H1 (cell line): ENCODE data around the gene CHRM4. TPM values are rescaled to one million over a fixed set of nuclear protein-coding genes. Genes with fewer than 3 reads are reported as not detected.

Experiments
- CTCF ChIA-PET: fragments of 300-600 bp; sonication (Branson Sonifier 250); formaldehyde crosslinking; loops from one replicate; lab custom pipeline; 2021; ENCODE audit not compliant: partially characterized antibody; lab: Charles Lee
- POLR2A ChIA-PET: fragments of 300-600 bp; sonication (Branson Sonifier 250); formaldehyde crosslinking; loops from one replicate; lab custom pipeline; 2021; ENCODE audit warnings: inconsistent platforms; ENCODE audit not compliant: partially characterized antibody; lab: Charles Lee
- DNase-seq, 2 experiments: peaks; one replicate each; pipeline versions ENCODE4 v3.0.0 to v3.0.0-alpha.2; 2010 to 2022; ENCODE audit warnings: low spot score in 2 of 2, low read depth in 1 of 2, mixed read lengths in 1 of 2
- FAIRE-seq: peaks from 2 replicates; lab custom pipeline; 2011; peaks lifted over from hg19 to GRCh38; lab: Jason Lieb, UNC
- H2AFZ ChIP-seq: 2 replicates; pipeline ENCODE4 v1.8.1; 2012; ENCODE audit warnings: low read length, inconsistent platforms
- H2AK5ac ChIP-seq: 2 replicates; pipeline ENCODE4 v1.6.1; 2013; ENCODE audit warnings: low read depth, low read length
- H2BK120ac ChIP-seq: replicated peaks from 2 replicates; pipeline ENCODE3; 2013; ENCODE audit warnings: low read depth, low read length, inconsistent platforms
- H2BK12ac ChIP-seq: 2 replicates; pipeline ENCODE4 v1.6.1; 2013; ENCODE audit warnings: low read depth, low read length
- H2BK15ac ChIP-seq: 2 replicates; pipeline ENCODE4 v1.6.1; 2013; ENCODE audit warnings: low read length
- H2BK20ac ChIP-seq: 2 replicates; pipeline ENCODE4 v1.6.1; 2013; ENCODE audit warnings: low read length
- H2BK5ac ChIP-seq: 2 replicates; pipeline ENCODE4 v1.6.1; 2013; ENCODE audit warnings: low read depth, low read length
- H3K14ac ChIP-seq: 2 replicates; pipeline ENCODE4 v1.6.1; 2013; ENCODE audit warnings: inconsistent platforms; ENCODE audit not compliant: insufficient read length
- H3K18ac ChIP-seq: 2 replicates; pipeline ENCODE4 v1.6.1; 2013; ENCODE audit warnings: low read length; ENCODE audit errors: extremely low read depth
- H3K23ac ChIP-seq: 2 replicates; pipeline ENCODE4 v1.6.1; 2013; ENCODE audit warnings: inconsistent platforms; ENCODE audit not compliant: insufficient read length
- H3K23me2 ChIP-seq: 2 replicates; pipeline ENCODE4 v1.6.1; 2013; ENCODE audit warnings: low read depth, low read length
- H3K27ac ChIP-seq: 2 replicates; pipeline ENCODE4 v1.6.1; 2011; ENCODE audit warnings: low read depth, low read length, inconsistent platforms
- H3K27me3 ChIP-seq, 4 experiments: replicated peaks in 1 of 4; 1 replicate in 1 of 4; 2 replicates in 3 of 4; pipeline versions ENCODE4 v1.6.1 to v1.8.1; 2011 to 2013; ENCODE audit warnings: low read length in 3 of 4, mild to moderate bottlenecking in 3 of 4, inconsistent platforms in 2 of 4, mixed read lengths in 2 of 4, moderate library complexity in 1 of 4; ENCODE audit not compliant: control insufficient read depth in 3 of 4, insufficient read depth in 3 of 4; ENCODE audit errors: extremely low read depth in 1 of 4
- H3K36me3 ChIP-seq, 4 experiments: 2 replicates each; pipeline versions ENCODE4 v1.6.1 to v1.8.1; 2011 to 2013; ENCODE audit warnings: mild to moderate bottlenecking in 4 of 4, low read length in 3 of 4, moderate library complexity in 2 of 4, control low read depth in 1 of 4, inconsistent platforms in 1 of 4; ENCODE audit not compliant: insufficient read depth in 4 of 4, control insufficient read depth in 2 of 4
- H3K4ac ChIP-seq: replicated peaks from 2 replicates; pipeline ENCODE3; 2013; ENCODE audit warnings: low read length, low read depth, mixed read lengths, inconsistent platforms; ENCODE audit not compliant: insufficient read length
- H3K4me1 ChIP-seq, 4 experiments: replicated peaks in 1 of 4; 1 replicate in 1 of 4; 2 replicates in 3 of 4; pipeline versions ENCODE4 v1.6.1 to v1.8.1; 2011 to 2013; ENCODE audit warnings: low read length in 3 of 4, inconsistent platforms in 2 of 4, mixed read lengths in 1 of 4; ENCODE audit not compliant: insufficient read depth in 4 of 4, control insufficient read depth in 3 of 4
- H3K4me2 ChIP-seq, 2 experiments: 2 replicates each; pipeline versions ENCODE4 v1.6.1 to v1.8.1; 2011 to 2013; ENCODE audit warnings: low read depth in 2 of 2, low read length in 2 of 2, control low read depth in 1 of 2, inconsistent platforms in 1 of 2, mild to moderate bottlenecking in 1 of 2; ENCODE audit not compliant: insufficient read depth in 1 of 2
- H3K4me3 ChIP-seq, 4 experiments: fragments of 200-600, 300-600 bp in 1 of 4; sonication (generic), shearing (Covaris generic), sonication (Bioruptor Twin) in 1 of 4; 2 replicates each; pipeline versions ENCODE4 v1.5.1 to v1.8.1; 2011 to 2016; ENCODE audit warnings: low read length in 4 of 4, low read depth in 3 of 4, control low read depth in 2 of 4, inconsistent platforms in 2 of 4, mild to moderate bottlenecking in 2 of 4, mixed read lengths in 1 of 4, moderate library complexity in 1 of 4; ENCODE audit not compliant: insufficient read depth in 2 of 4; ENCODE audit errors: extremely low read depth in 1 of 4
- H3K56ac ChIP-seq: replicated peaks from 2 replicates; pipeline ENCODE3; 2013; ENCODE audit warnings: low read depth, mild to moderate bottlenecking, mixed read lengths, low read length, inconsistent platforms; ENCODE audit not compliant: insufficient read length
- H3K79me1 ChIP-seq: 2 replicates; pipeline ENCODE4 v1.6.1; 2013; ENCODE audit warnings: low read depth, low read length, control low read depth
- H3K79me2 ChIP-seq, 2 experiments: 2 replicates each; pipeline versions ENCODE4 v1.6.1 to v1.8.1; 2012 to 2013; ENCODE audit warnings: low read length in 2 of 2, mild to moderate bottlenecking in 2 of 2, inconsistent platforms in 1 of 2; ENCODE audit not compliant: insufficient read depth in 2 of 2, control insufficient read depth in 1 of 2
- H3K9ac ChIP-seq, 4 experiments: replicated peaks in 1 of 4; 1 replicate in 1 of 4; 2 replicates in 3 of 4; pipeline versions ENCODE4 v1.6.1 to v1.8.1; 2011 to 2013; ENCODE audit warnings: low read depth in 3 of 4, low read length in 3 of 4, control low read depth in 2 of 4, mild to moderate bottlenecking in 2 of 4, moderate library complexity in 2 of 4, inconsistent platforms in 1 of 4; ENCODE audit errors: extremely low read depth in 1 of 4
- H3K9me3 ChIP-seq, 2 experiments: 2 replicates each; pipeline versions ENCODE4 v1.6.1 to v1.8.1; 2012 to 2013; ENCODE audit warnings: mild to moderate bottlenecking in 2 of 2, moderate library complexity in 2 of 2, control low read depth in 1 of 2, inconsistent platforms in 1 of 2, low read depth in 1 of 2, low read length in 1 of 2, mixed read lengths in 1 of 2; ENCODE audit not compliant: insufficient read depth in 2 of 2
- H4K20me1 ChIP-seq, 2 experiments: replicated peaks in 1 of 2; 2 replicates each; pipeline versions ENCODE3 to v1.8.1; 2011 to 2013; ENCODE audit warnings: inconsistent platforms in 2 of 2, low read length in 2 of 2, mild to moderate bottlenecking in 1 of 2; ENCODE audit not compliant: insufficient read depth in 2 of 2, control insufficient read depth in 1 of 2
- H4K5ac ChIP-seq: 2 replicates; pipeline ENCODE4 v1.6.1; 2013; ENCODE audit warnings: low read length, low read depth, mixed read lengths, inconsistent platforms; ENCODE audit not compliant: insufficient read length
- H4K8ac ChIP-seq: 2 replicates; pipeline ENCODE4 v1.8.0; 2013; ENCODE audit warnings: mild to moderate bottlenecking, moderate library complexity, low read length, inconsistent platforms; ENCODE audit not compliant: insufficient read depth; ENCODE audit errors: extremely low read depth
- H4K91ac ChIP-seq: replicated peaks from 2 replicates; pipeline ENCODE3; 2013; ENCODE audit warnings: low read length, mixed read lengths, inconsistent platforms; ENCODE audit not compliant: insufficient read length
- WGBS, 2 experiments: shearing (Covaris generic) in 1 of 2; methylation state at CpG; one replicate each; pipeline versions ENCODE4 v1.1.6 to v1.1.7; 2013 to 2015; ENCODE audit warnings: low lambda C conversion rate in 2 of 2, mixed read lengths in 2 of 2, inconsistent platforms in 1 of 2, low coverage in 1 of 2, missing lambda C conversion rate in 1 of 2; ENCODE audit not compliant: insufficient replicate concordance in 2 of 2, insufficient coverage in 1 of 2, insufficient read length in 1 of 2; ENCODE audit errors: extremely low coverage in 1 of 2, missing lambda C conversion rate in 1 of 2; 5-methylcytosine and 5-hydroxymethylcytosine counted together
- polyA plus RNA-seq, 7 experiments: library from polyadenylated mRNA; depleted of rRNA in 3 of 7; stranded (reverse) in 5 of 7; unstranded in 2 of 7; fragments of >200 nt in 5 of 7; fragments of 200-250 nt in 2 of 7; gene quantifications; 1 replicate in 5 of 7; 2 replicates in 1 of 7; 4 replicates in 1 of 7; pipeline versions ENCODE4 v1.2.1 to v1.2.3, GENCODE V29; 2011 to 2013; ENCODE audit warnings: missing spikeins in 2 of 7, mixed read lengths in 2 of 7
- total RNA-seq: library from RNA; stranded (reverse); fragmentation: NEBNext Ultra II Directional; extraction: Animal tissue kit (Norgen Biotek cat#: 25700); gene quantifications from 2 replicates; pipeline ENCODE4 v1.2.1, GENCODE V29; 2021

The CHRM4 gene
- total and polyA plus RNA-seq, 2 of the 8 experiments (the other 6 are each of a cell fraction or from before 2014, with no cell fraction given) = 1.1 to 1.3 TPM

GRCh38 chr11:46402957-46403902 lies 11.7 kb upstream of the CHRM4 start:
- Histone ChIP-seq H3K36me3 (peaks cover 2 to 19% (median 9%) of the 10 kb centered on the region in 4 experiments; a peak in 4 of 8 replicates), H3K79me1 (no peaks in the 10 kb centered on the region), H4K5ac (no peak overlapping the region), H3K14ac (no peak overlapping the region), H4K20me1 (peaks cover 0 to 1% of the 10 kb centered on the region in 2 experiments), H3K79me2 (no peaks in the 10 kb centered on the region), H3K27ac (no peak overlapping the region), H2AK5ac (no peak overlapping the region), H3K56ac (no peak overlapping the region), H3K9ac (no peak overlapping the region), H3K18ac (no peak overlapping the region), H2BK20ac (no peak overlapping the region), H3K4me1 (no peaks in the 10 kb centered on the region), H3K4ac (no peak overlapping the region), H3K27me3 (no peaks in the 10 kb centered on the region), H4K8ac (no peak overlapping the region), H2BK120ac (no peak overlapping the region), H2BK12ac (no peak overlapping the region), H3K4me3 (no peak overlapping the region), H2BK15ac (no peak overlapping the region), H3K4me2 (no peak overlapping the region), H3K23ac (no peak overlapping the region), H4K91ac (no peak overlapping the region), H2BK5ac (no peak overlapping the region), H3K23me2 (no peaks in the 10 kb centered on the region), H2AFZ (no peak overlapping the region), H3K9me3 (no peaks in the 10 kb centered on the region)
- FAIRE-seq = no peak
- no peak for DNase-seq
- POLR2A ChIA-PET = interaction anchor here (2.5 kb wide), 1 partner anchor 11 kb away, joined by 8 read pairs; the partner anchor contains the start of gene CHRM4
- 98% methylated on average over 6 of the region's 6 CpGs; no CpG with 5 or more reads in 1 of the 2 experiments for WGBS, 2 experiments
- CTCF ChIA-PET = interaction anchor here (0.9 to 11.6 kb wide), 10 partner anchors 10 to 139 kb away, joined by 3 to 124 read pairs (median 4); partner anchors contain the start of gene CHRM4
